Activated CD4-positive, alpha-beta T cell treated with anti-CD3 and anti-CD28 coated beads, Interleukin-2, amount 10 ng/mL, durations not matched to agents 24 days and 14 days (primary cell): ENCODE measurements around the gene PHETA1. TPM values are rescaled to one million over a fixed set of nuclear protein-coding genes. Genes with fewer than 3 reads are reported as not detected.
"Not testable (repeated sequence)": the region's sequence is repeated elsewhere in the genome, so short reads cannot be mapped to it uniquely, and the experiment has no call there.

ENCODE experiments used
- DNase-seq: peaks from one replicate; pipeline ENCODE4 v3.0.0; 2022
- H3K27ac Mint-ChIP-seq: one replicate; pipeline ENCODE4 v1.8.0; 2022; ENCODE audit warnings: mild to moderate bottlenecking, mixed read lengths
- H3K27me3 Mint-ChIP-seq: one replicate; pipeline ENCODE4 v1.8.0; 2022; ENCODE audit warnings: mixed read lengths
- H3K36me3 Mint-ChIP-seq: one replicate; pipeline ENCODE4 v1.8.0; 2022; ENCODE audit warnings: low read depth, mild to moderate bottlenecking, mixed read lengths
- H3K4me1 Mint-ChIP-seq: one replicate; pipeline ENCODE4 v1.8.0; 2021; ENCODE audit warnings: mixed read lengths
- H3K4me3 Mint-ChIP-seq: one replicate; pipeline ENCODE4 v1.8.0; 2022; ENCODE audit warnings: mild to moderate bottlenecking, moderate library complexity, mixed read lengths
- H3K9me3 Mint-ChIP-seq: one replicate; pipeline ENCODE4 v1.8.0; 2021; ENCODE audit warnings: mixed read lengths
- intact Hi-C: fragments of 100-400 bp; cut with micrococcal nuclease; formaldehyde crosslinking; loops from one replicate; pipeline ENCODE4 v1.15.1; 2023
- total RNA-seq: library from RNA; stranded (reverse); gene quantifications from 2 replicates; pipeline ENCODE4 v1.2.3, GENCODE V29; 2022

The PHETA1 gene
- total RNA-seq, 1 donor from 2014 or later = 3.0 TPM

- Mint-ChIP-seq H3K4me1 (peaks cover 63% of the 10 kb centered on the region), H3K4me3 (peak overlapping the region; percentile 99), H3K27ac (peak overlapping the region; percentile 77), H3K27me3 (no peaks in the 10 kb centered on the region), H3K36me3 (peaks cover 30% of the 10 kb centered on the region), H3K9me3 (no peaks in the 10 kb centered on the region)
- DNase-seq = no peak
- intact Hi-C loops = loop anchor here (5.0 to 10.0 kb wide), 2 partner anchors 138 to 1006 kb away; partner anchors contain the start of gene PTPN11
Observed at GRCh38 chr12:111408686-111409402, 39.9 kb upstream of the PHETA1 start.

- intact Hi-C loops = loop anchor here (5.0 to 10.0 kb wide), 2 partner anchors 139 to 1007 kb away; partner anchors contain the start of gene PTPN11
- H3K4me1 Mint-ChIP-seq = peaks cover 63% of the 10 kb centered on the region
- DNase-seq = no peak
- H3K4me3 Mint-ChIP-seq = peak overlapping the region; percentile 99
- no peaks in the 10 kb centered on the region for H3K27me3 Mint-ChIP-seq
- H3K27ac Mint-ChIP-seq = peak overlapping the region; percentile 96
- H3K36me3 Mint-ChIP-seq = peaks cover 24% of the 10 kb centered on the region
- no peaks in the 10 kb centered on the region for H3K9me3 Mint-ChIP-seq
Observed at GRCh38 chr12:111408116-111408440, 39.2 kb upstream of the PHETA1 start.

- intact Hi-C loops = loop anchor here (5.0 to 10.0 kb wide), 2 partner anchors 140 to 1007 kb away; partner anchors contain the start of gene PTPN11
- no peaks in the 10 kb centered on the region for H3K9me3 Mint-ChIP-seq
- peaks cover 20% of the 10 kb centered on the region for H3K36me3 Mint-ChIP-seq
- no peaks in the 10 kb centered on the region for H3K27me3 Mint-ChIP-seq
- H3K27ac Mint-ChIP-seq = peak overlapping the region; percentile 96
- DNase-seq = peak; percentile 70
- H3K4me3 Mint-ChIP-seq = peak overlapping the region; percentile 99
- H3K4me1 Mint-ChIP-seq = peaks cover 63% of the 10 kb centered on the region
Observed at GRCh38 chr12:111407377-111408115, 38.7 kb upstream of the PHETA1 start.

DNA sequence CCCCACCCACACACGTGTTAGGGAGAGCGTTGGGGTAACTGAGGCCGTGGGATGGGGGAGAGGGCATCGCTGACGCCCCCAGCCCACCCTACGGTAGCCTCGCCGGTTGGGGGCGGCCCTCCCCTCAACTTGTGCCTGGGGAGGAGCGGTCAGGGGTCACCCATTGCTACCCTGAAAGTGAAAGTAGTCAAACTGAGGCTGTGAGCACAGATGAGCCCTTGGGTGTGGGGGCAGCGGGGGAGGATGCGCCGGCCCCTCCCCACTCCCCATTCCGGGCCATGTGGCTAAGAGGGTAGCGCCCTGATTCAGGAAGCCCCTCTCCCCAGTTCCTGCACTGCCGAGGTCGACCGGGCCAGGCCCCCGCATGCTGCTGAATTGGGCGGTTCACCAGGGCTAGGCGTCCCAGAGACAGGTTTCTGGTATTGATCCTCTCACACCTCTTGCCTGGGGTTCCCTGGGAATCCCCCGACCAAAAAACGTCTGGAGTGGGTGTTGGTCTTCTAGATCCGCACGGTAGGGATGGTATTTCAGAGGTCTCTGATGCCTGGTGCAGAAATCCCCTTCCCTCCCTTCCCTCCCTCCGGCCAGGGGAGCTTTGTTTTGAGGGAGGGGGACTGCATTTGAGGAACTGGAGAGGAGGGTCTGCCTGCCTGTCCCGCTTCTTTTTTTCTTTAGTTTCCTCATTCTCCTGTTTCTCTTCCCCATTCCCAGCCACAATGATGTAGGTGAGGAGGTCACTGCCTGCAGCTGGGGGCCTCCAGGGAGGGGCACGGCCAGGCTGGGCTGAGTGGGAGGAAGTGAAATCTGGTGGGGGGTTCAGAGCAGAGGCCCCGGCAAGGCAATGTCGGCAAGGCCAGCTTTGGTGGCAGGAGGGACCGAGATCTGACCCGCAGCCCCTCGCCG lies 37.8 kb upstream of the PHETA1 start:
- Mint-ChIP-seq H3K9me3 (no peaks in the 10 kb centered on the region), H3K4me1 (peaks cover 55% of the 10 kb centered on the region)
- DNase-seq = peak; percentile 88

GRCh38 chr12:111405859-111406473 lies 37.1 kb upstream of the PHETA1 start, which contains the start of gene SH2B3:
TSS of gene SH2B3 (plus strand) at chr12:111405923. CDS start at chr12:111418146, 12,223 bp downstream.
- Mint-ChIP-seq H3K36me3 (peaks cover 18% of the 10 kb centered on the region), H3K9me3 (no peaks in the 10 kb centered on the region), H3K27me3 (no peaks in the 10 kb centered on the region), H3K27ac (peak within 1 kb of the TSS; percentile 96), H3K4me3 (peak within 1 kb of the TSS; percentile 99), H3K4me1 (peaks cover 50% of the 10 kb centered on the region)
- intact Hi-C loops = loop anchor here (2.0 to 10.0 kb wide), 3 partner anchors 141 to 1009 kb away; partner anchors contain the start of genes ATXN2 and PTPN11
- DNase-seq = peak; percentile 95

More for the DNA sequence above, 37.8 kb upstream of the PHETA1 start:
- Mint-ChIP-seq H3K27me3 (no peaks in the 10 kb centered on the region), H3K4me3 (peak overlapping the region; percentile 99), H3K27ac (peak overlapping the region; percentile 96), H3K36me3 (peaks cover 18% of the 10 kb centered on the region)
- intact Hi-C loops = loop anchor here (5.0 to 10.0 kb wide), 2 partner anchors 141 to 1008 kb away; partner anchors contain the start of gene PTPN11

DNA sequence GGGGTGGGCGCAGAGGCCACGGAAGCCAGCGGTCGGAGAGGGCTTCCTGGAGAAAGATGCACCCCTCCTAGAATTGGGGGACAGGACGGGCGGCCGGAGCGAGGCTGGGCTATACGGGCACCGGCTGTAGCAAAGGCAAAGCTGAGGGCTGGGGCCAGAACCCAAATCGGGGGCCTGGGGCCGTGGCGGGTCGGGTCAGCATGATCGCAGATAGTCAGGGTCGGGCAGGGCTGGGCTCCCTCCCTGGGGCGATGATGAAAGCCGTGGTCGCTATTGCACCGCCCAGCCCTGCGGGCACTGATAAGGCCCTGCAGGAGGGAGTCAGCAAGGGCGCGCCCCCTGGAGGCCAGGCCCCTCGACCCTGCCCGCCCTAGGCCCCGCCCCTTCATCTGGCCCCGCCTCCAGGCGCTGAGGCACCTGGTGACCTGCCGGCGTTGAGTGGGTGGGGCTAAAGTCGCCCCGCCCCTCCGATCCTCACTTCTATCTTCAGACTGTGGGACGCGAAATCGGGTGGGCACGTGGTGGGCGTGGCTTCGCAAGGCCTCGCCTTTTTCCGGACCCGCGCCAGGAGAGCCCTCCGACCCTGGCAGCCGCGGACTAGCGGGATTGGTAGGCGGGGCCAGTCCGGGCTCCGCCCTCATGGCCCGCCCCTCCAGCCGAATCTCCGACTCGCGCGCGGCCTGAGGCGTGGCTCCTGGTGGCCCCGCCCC lies 36.4 kb upstream of the PHETA1 start:
- Mint-ChIP-seq H3K27ac (peak overlapping the region; percentile 96), H3K36me3 (peaks cover 18% of the 10 kb centered on the region), H3K9me3 (no peaks in the 10 kb centered on the region), H3K4me3 (peak overlapping the region; percentile 88), H3K4me1 (peaks cover 50% of the 10 kb centered on the region), H3K27me3 (no peaks in the 10 kb centered on the region)
- peak; percentile 99 for DNase-seq
- intact Hi-C loops = loop anchor here (2.0 to 10.0 kb wide), 3 partner anchors 142 to 1009 kb away; partner anchors contain the start of genes ATXN2 and PTPN11

GRCh38 chr12:111404362-111405148 lies 35.7 kb upstream of the PHETA1 start:
- H3K36me3 Mint-ChIP-seq = peaks cover 16% of the 10 kb centered on the region
- intact Hi-C loops = loop anchor here (2.0 to 10.0 kb wide), 3 partner anchors 143 to 1010 kb away; partner anchors contain the start of genes ATXN2 and PTPN11
- H3K4me3 Mint-ChIP-seq = peak overlapping the region; percentile 88
- peaks cover 2% of the 10 kb centered on the region for H3K27me3 Mint-ChIP-seq
- peak overlapping the region; percentile 96 for H3K27ac Mint-ChIP-seq
- H3K4me1 Mint-ChIP-seq = peaks cover 53% of the 10 kb centered on the region
- no peaks in the 10 kb centered on the region for H3K9me3 Mint-ChIP-seq
- DNase-seq = peak; percentile 84

DNA sequence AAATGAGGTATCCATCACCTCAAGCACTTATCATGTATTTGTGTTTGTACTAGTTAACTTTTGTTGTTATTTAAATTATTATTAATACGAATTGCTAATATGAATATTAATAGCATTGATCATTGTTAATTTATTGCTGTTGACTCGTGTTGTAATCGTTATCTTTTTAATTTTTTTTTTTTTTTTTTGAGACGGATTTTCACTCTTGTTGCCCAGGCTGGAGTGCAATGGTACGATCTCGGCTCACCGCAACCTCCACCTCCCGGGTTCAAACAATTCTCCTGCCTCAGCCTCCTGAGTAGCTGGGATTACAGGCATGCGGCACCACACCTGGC lies 33.6 kb upstream of the PHETA1 start:
- peak overlapping the region; percentile 88 for H3K4me3 Mint-ChIP-seq
- intact Hi-C loops = loop anchor here (10.0 kb wide), 1 partner anchor 1012 kb away; the partner anchor contains the start of gene PTPN11

DNA sequence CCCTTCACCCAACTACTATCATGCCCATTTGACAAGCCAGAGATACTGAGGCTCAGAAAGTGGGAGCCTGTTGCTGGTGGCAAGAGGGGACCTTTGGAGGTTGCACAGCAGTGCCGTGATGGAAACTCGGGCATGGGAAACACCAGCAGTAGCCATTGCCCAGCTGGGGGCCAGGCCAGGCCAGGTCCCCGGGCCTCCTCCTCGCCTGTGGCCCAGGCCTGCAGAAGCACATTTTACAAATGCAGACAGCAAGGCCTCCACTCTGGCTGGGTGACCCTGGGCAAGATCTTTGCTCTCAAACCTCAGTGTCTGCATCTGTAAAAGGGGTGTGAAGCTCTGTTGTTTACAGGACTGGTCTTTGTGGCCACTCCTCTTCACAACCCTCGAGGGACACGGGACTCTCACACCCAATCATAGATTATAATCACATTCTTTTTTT lies 32.3 kb upstream of the PHETA1 start:
- Mint-ChIP-seq H3K36me3 (peaks cover under 1% of the 10 kb centered on the region), H3K4me3 (no peak overlapping the region), H3K9me3 (no peaks in the 10 kb centered on the region), H3K4me1 (peaks cover 55% of the 10 kb centered on the region), H3K27me3 (peaks cover 2% of the 10 kb centered on the region), H3K27ac (no peak overlapping the region)
- peak; percentile 55 for DNase-seq
- intact Hi-C loops = loop anchor here (10.0 kb wide), 1 partner anchor 1014 kb away; the partner anchor contains the start of gene PTPN11

More for the DNA sequence above, 33.6 kb upstream of the PHETA1 start:
- H3K9me3 Mint-ChIP-seq, H3K27me3 Mint-ChIP-seq, DNase-seq, H3K36me3 Mint-ChIP-seq: not testable (repeated sequence)
- H3K4me1 Mint-ChIP-seq = peaks cover 51% of the 10 kb centered on the region
- H3K27ac Mint-ChIP-seq = peak overlapping the region; percentile 70

GRCh38 chr12:111399741-111400404 lies 31.0 kb upstream of the PHETA1 start:
- DNase-seq = peak; percentile 56
- peak overlapping the region; percentile 77 for H3K27ac Mint-ChIP-seq
- not testable (repeated sequence) for H3K9me3 Mint-ChIP-seq, H3K27me3 Mint-ChIP-seq, H3K36me3 Mint-ChIP-seq
- peaks cover 55% of the 10 kb centered on the region for H3K4me1 Mint-ChIP-seq
- peak overlapping the region; percentile 12 for H3K4me3 Mint-ChIP-seq
- intact Hi-C loops = loop anchor here (5.0 to 10.0 kb wide), 2 partner anchors 287 to 1015 kb away; partner anchors contain the start of genes ACAD10, BRAP and PTPN11

- H3K36me3 Mint-ChIP-seq = no peaks in the 10 kb centered on the region
- intact Hi-C loops = loop anchor here (5.0 kb wide), 1 partner anchor 289 kb away; the partner anchor contains the start of genes ACAD10 and BRAP
- DNase-seq = peak; percentile 52
- H3K4me3 Mint-ChIP-seq = no peak overlapping the region
- no peaks in the 10 kb centered on the region for H3K9me3 Mint-ChIP-seq
- peaks cover 41% of the 10 kb centered on the region for H3K4me1 Mint-ChIP-seq
- H3K27ac Mint-ChIP-seq = no peak overlapping the region
- H3K27me3 Mint-ChIP-seq = peaks cover 4% of the 10 kb centered on the region
Observed at GRCh38 chr12:111398530-111398929, 29.6 kb upstream of the PHETA1 start.
